NK-92 (cell line): ENCODE data around the gene VGF.
"Not testable (repeated sequence)": the region's sequence is repeated elsewhere in the genome, so short reads cannot be mapped to it uniquely, and the experiment has no call there.

Experiments used
- DNase-seq: peaks from one replicate; lab custom pipeline; 2025; ENCODE audit not compliant: unreplicated experiment; lab: John Stamatoyannopoulos, UW

VGF gene

DNA sequence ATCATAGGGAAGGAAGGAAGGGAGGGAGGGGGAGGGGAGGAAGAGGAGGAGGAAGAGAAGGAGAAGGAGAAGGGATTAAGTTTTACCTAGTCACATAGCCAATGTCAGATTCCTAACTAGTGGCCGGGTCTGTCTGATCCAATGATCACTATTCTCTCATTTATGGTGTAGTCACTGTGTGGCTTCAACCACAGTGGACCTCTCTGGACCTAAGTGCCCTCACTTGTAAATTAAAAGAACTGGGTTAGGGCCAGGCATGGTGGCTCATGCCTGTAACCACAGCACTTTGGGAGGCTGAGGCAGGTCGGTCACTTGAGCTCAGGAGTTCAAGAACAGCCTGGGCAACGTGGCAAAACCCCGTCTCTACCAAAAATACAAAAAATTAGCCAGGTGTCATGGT, 45.1 kb downstream of the VGF start:
- no peak for DNase-seq

DNA sequence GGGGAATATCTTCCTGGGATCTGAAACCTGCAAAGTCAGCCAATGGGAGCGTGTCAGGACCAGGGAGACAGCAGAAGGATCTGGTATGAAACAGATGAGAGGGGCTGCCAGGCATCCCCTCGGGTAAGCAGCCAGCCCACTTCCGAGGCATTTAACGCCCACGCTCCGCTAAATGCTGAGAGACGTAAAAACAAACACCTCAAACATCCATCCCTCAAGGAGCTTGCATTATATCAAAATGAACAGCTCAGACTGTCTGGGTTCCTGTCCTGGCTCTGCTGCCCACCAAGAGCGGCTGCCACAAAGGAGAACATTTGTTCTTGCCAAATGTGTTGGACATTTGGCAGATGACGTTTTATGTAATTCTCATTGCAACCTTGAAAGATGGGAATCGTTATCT, 45.5 kb downstream of the VGF start:
- no peak for DNase-seq

DNA sequence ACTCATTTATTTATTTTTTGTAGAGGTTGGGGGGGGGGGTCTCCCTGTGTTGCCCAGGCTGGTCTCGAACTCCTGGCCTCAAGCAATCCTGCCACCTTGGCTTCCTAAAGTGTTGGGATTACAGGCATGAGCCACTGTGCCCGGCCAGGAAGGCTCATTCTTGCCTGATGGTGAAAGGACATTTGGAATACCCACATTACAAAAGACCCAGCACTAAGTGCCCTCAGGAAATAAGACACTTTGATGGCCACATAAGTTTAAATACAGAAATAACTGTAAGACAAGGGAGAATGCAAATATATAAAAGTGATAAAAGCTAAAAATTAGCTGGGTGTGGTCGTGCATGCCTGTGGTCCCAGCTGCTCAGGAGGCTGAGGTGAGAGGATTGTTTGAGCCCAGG, 46.5 kb downstream of the VGF start:
- DNase-seq, result no peak

- no peak for DNase-seq
Observed at GRCh38 chr7:101116898-101117297, 48.5 kb downstream of the VGF start.

DNA sequence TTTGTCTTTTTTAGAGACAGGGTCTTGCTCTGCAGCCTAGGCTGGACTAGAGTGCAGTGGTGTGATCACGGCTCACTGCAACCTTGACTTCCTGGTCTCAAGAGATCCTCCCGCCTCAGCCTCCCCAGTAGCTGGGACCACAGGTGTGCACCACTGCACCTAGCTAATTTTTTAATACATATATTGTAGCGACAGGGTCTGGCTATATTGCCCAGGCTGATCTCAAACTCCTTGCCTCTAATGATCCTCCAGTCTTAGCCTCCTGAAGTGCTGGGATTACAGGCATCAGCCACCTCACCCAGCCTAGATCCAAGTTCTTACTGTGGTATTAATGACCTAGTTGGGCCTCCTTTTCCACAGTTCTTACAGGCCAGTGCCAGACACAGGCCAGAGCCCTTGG, 50.2 kb downstream of the VGF start:
- no peak for DNase-seq

DNA sequence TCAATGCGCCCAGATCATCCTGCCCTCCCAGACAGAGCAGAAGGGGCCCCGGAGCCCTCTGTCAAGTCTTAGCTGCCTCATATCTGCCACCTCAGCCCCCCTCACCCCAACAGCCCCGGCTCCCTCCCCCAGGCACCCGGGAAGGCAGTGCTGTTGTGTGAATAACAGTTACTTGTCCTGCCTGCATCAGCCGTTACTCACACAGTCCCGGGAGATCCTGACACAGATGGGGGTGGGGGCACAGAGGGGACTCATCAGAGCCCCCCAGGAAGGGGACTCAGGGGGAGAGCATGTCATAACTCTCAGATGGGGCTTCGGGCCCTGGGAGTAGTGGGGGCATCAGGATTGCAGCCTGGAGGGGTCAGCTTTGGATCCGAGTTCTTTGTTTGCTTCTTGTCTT, 50.9 kb downstream of the VGF start:
- no peak for DNase-seq

DNA sequence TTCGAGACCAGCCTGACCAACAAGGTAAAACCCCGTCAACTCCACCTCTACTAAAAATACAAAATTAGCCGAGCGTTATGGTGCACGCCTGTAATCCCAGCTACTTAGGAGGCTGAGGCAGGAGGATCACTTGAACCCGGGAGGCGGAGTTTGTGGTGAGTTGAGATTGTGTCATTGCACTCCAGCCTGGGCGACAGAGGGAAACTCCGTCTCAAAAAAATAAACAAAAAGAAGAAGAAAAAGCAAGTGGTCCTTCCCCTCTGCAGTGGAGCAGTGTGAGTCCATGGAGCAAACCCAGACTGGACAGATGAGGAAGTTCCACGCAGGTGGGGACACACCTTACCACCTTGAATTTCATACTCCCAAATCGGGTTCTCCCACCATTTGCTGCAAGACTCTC, 51.5 kb downstream of the VGF start:
- no peak for DNase-seq

DNA sequence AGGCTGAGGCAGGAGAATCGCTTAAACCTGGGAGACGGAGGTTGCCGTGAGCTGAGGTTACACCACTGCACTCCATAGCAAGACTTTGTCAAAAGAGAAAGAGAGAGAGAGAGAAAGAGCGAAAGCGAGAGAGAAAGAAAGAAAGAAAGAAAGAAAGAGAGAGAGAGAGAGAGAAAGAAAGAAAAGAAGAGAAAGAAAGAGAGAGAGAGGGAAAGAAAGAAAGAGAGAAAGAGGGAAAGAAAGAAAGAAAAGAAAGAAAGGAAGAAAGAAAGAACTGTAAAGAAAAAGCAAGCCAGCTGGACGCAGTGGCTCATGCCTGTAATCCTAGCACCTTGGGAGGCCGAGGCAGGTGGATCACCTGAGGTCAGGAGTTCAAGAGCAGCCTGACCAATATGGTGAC, 52.2 kb downstream of the VGF start:
- not testable (repeated sequence) for DNase-seq
